ENCODE results near the gene KATNAL1.

Gene KATNAL1

DNA sequence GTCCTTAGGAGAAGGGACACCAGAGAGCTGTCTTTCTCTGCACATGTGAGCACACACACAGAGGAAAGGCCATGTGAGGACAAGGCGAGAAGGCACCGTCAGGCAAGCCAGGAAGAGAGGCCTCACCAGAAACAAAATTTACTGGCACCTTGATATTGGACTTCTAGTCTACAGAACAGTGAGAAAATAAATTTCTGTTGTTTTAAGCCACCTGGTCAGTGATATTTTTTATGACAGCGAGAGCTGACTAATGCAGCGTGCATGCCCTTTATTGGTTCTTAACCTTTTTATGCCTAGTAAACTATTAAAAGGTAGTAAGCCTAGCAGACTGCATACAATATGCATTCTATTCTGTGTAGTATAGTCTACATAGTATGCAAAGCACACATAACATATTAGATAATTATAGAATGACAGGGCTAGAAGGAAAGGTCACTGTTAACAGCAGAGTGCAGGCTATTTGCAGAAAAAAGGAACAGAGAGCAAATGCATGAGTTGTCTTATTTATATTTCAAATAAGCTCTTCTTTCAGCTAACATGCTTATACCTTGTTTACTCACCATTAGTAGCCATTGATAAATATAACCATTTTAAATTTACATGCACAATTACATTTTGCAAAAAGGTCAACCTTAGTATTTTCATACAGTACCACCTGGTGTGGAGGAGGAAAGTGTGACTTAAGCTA is 25.2 kb upstream of the KATNAL1 start:
- DNase-seq: no peak

DNA sequence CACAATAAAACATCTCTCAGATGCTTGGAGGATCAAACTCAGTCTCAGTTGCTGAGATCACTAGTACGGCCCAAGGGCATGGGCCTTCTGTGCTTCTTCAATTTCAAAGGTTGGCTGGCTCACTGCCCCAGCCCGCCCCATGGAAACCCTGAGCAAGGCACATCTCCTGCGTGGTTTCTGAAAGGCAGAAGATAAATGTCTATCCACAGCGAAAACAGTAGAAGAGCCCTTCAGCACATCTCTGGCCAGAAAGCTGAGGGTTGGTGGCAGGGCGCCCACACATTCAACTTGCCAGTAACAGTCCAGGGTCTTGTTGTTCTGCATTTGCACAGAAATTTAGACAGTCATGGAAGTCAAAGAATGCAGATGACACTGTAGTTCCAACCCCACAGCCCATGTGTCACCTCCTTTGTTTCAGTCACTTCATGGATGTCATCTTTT is 24.0 kb upstream of the KATNAL1 start:
- DNase-seq: no peak

DNA sequence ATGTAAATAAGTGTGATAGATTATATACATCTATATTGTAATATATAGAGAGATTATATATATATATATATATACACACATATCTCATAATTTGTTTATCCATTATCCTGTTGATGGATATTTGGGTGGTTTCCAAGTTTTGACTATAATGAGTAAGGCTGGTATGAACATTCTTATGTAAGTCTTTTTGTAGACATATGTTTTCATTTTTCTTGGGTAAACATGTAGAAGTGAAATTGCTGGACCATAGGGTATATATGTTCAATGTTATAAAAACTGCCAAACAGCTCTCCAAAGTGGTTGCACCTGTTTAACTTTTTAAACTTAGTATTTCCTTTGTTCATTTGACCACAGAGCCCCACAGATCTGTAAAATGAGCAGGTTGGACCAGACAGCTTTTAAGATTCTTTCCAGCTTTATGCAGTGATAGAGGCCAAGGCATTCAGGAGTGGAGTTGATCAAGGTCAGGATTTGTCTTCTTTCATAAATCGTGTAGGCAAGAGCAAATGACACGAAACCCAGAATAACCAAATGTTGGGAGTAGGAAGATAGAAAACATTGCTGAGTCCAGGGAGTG is 21.7 kb upstream of the KATNAL1 start:
- DNase-seq: no peak

- DNase-seq: no peak
Measured at GRCh38 chr13:30325668-30326067, 18.3 kb upstream of the KATNAL1 start.

- no peak for DNase-seq
Measured at GRCh38 chr13:30323524-30323923, 16.2 kb upstream of the KATNAL1 start.

GRCh38 chr13:30322428-30322827 is 15.1 kb upstream of the KATNAL1 start:
- DNase-seq: no peak

- no peak for DNase-seq
Measured at GRCh38 chr13:30321256-30321655, 13.9 kb upstream of the KATNAL1 start.

- no peak for DNase-seq
Measured at GRCh38 chr13:30319655-30320054, 12.3 kb upstream of the KATNAL1 start.

DNA sequence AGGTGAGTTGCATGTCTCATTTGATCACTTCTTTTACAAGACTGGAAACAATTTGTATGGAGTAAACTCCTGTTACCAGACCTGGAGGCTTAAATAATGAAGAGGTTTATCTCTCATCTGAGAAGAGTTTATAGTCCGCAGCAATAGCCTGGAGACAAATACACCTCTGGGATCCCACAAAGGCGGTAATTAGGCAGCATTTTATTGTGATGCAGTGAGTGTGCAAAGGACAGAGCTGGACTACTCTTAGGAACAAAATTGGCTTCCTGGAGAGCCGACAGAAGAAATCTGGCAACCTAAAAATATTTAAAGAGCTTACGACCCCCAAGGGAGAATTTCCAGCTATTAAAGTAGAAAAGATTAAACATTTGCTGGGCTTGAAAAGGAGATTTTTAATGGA is 11.8 kb upstream of the KATNAL1 start:
- DNase-seq: no peak

- DNase-seq: no peak
Measured at GRCh38 chr13:30318026-30318425, 10.7 kb upstream of the KATNAL1 start.

- no peak for DNase-seq
Measured at GRCh38 chr13:30314562-30314961, 7.2 kb upstream of the KATNAL1 start.

DNA sequence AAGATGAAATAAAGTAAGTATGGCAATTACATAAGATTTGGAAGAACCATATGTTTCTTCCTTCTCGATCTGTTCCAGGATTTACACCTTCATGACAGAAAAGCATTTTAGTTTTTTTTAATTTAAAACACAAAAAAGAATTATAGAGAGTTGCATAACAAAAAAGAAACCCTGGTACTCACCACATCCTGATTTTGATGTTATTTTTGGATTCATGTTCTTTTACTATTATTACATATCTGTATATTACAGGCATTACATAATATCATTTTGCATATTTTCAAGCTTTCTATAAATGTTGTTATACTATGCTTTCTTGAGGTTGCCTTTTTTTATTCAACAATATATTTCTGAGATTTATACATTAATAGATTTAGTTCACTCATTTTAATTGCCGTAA is 6.7 kb upstream of the KATNAL1 start:
- no peak for DNase-seq

- DNase-seq: no peak
Measured at GRCh38 chr13:30313311-30313710, 6.0 kb upstream of the KATNAL1 start.

- no peak for DNase-seq
Measured at GRCh38 chr13:30312904-30313303, 5.6 kb upstream of the KATNAL1 start.

DNA sequence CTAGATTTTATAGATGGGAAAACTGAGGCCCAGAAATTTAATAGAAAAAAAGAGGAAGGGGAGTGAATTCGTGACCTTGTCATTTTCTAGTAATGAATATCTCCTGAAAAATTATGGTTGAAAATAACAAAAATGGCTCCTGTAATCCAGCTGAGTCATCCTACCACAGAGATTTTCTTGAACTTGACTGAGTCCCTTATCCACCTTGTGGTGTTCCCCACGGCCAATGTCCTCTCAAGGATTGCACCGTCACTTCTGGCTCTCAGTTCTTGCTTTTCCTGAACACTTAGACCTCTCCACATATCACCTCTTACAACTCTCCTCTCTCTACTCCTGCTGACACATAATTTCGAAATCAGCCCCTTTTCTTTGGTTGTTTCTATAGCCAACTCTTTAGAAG is 1.2 kb upstream of the KATNAL1 start:
- no peak for DNase-seq

GRCh38 chr13:30307971-30308290 is 580 bp upstream of the KATNAL1 start:
- DNase-seq: no peak

DNA sequence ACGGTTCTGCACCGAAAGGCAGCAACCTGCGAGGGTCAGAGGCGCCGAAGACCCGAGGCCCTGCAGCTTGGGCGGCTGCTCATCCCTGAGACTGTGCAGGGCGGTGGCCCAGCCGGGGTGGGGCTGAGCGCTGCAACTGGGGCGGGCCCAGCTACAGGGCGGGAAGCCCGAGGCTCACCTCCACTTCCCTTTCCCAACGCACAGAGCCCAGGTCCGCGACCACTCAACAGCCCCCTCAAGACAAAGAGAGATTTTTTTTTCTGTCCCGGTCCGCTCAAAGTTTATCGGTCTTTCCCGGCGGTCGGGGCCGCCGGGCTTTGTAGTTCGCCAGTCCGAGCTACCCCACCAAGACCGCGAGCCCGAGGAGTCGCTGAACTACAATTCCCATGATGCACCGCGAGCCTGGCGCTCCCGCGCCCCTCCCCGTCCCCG is 573 bp downstream of the KATNAL1 start:
- DNase-seq: no peak

- DNase-seq: no peak
Measured at GRCh38 chr13:30305456-30305970, 1.8 kb downstream of the KATNAL1 start.

- DNase-seq: no peak
Measured at GRCh38 chr13:30303269-30303668, 4.1 kb downstream of the KATNAL1 start.

- DNase-seq: no peak
Measured at GRCh38 chr13:30301827-30302226, 5.5 kb downstream of the KATNAL1 start.

- DNase-seq: no peak
Measured at GRCh38 chr13:30300596-30300995, 6.8 kb downstream of the KATNAL1 start.

DNA sequence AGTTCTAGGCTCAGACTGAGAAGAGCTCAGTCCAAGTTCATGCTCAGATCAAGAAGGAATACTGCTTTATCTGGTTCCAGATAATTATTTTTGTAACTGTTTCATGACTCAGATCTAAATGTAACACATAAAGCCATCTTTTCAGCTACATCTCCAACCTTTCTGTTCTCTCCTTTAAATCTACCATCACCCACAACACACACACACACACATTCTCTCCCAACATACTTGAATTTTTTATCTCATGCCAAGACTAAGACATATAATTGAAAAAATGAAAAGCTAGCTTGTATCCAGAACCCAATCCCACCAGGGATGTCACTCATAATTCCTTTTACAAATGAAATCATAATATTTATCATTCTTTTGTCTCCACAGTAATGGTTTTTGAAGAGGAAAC is 7.6 kb downstream of the KATNAL1 start:
- DNase-seq: no peak

- DNase-seq: no peak
Measured at GRCh38 chr13:30295116-30295515, 12.2 kb downstream of the KATNAL1 start.

DNA sequence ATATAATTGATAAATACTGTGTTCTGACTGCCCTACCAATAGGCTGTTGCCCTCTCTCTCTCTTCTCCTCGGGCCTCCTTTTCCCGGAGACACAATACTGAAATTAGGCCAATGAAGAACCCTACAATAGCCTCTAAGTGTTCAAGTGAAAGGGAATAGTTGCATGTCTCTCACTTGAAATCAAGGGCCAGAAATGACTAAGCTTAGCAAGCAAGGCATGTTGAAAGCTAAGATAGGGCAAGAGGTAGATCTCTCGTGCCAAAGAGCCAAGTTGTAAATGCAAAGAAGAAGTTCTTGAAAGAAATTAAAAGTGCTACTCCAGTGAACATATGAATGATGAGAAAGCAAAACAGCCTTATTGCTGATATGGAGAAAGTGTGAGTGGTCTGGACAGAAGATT is 13.3 kb downstream of the KATNAL1 start:
- no peak for DNase-seq

DNA sequence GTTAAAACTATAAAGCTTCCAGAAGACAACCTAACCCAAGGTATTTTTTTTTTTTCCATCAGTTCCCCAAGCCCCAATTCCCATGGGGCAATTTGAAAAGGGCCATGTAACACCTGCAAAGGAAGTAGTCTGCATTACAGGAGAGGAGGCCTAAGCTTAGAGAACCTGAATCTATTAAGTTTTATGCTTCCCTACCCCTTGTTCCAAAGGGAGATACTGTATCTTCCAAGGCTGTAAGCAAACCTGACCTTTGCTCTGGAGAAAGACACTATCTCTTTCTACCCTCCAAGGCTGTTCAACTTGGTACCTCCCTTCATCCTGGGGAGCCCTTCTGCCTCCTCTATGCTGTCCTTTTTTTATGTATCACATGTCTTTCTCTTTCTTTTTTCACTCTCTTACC is 15.0 kb downstream of the KATNAL1 start:
- no peak for DNase-seq

All from cortex of kidney (tissue), 1 donor.